NCI-H748 (cell line): ENCODE data around the gene TPCN1.

Source experiments
- DNase-seq: peaks from one replicate; lab custom pipeline; 2025; ENCODE audit not compliant: unreplicated experiment; lab: John Stamatoyannopoulos, UW

TPCN1 gene

GRCh38 chr12:113222730-113223531, 1.7 kb downstream of the TPCN1 start:
- DNase-seq: peak; percentile 46

- DNase-seq: no peak
Measured at GRCh38 chr12:113224955-113225354, 3.7 kb downstream of the TPCN1 start.

- DNase-seq: no peak
Measured at GRCh38 chr12:113226696-113227568, 5.7 kb downstream of the TPCN1 start.

- no peak for DNase-seq
Measured at GRCh38 chr12:113227686-113228391, 6.6 kb downstream of the TPCN1 start.

GRCh38 chr12:113228394-113229028, 7.2 kb downstream of the TPCN1 start:
- no peak for DNase-seq

GRCh38 chr12:113230315-113231234, 9.3 kb downstream of the TPCN1 start:
- DNase-seq: no peak

- no peak for DNase-seq
Measured at GRCh38 chr12:113231235-113232088, 10.2 kb downstream of the TPCN1 start.

- DNase-seq: no peak
Measured at GRCh38 chr12:113232089-113232839, 11.0 kb downstream of the TPCN1 start.

- peak; percentile 93 for DNase-seq
Measured at GRCh38 chr12:113232840-113233585, 11.7 kb downstream of the TPCN1 start.

- DNase-seq: no peak
Measured at GRCh38 chr12:113233967-113234366, 12.7 kb downstream of the TPCN1 start.

- DNase-seq: no peak
Measured at GRCh38 chr12:113234483-113234882, 13.2 kb downstream of the TPCN1 start.

- no peak for DNase-seq
Measured at GRCh38 chr12:113235976-113236375, 14.7 kb downstream of the TPCN1 start.

GRCh38 chr12:113236539-113237399, 15.5 kb downstream of the TPCN1 start:
- no peak for DNase-seq

GRCh38 chr12:113237748-113238147, 16.5 kb downstream of the TPCN1 start:
- DNase-seq: no peak

- no peak for DNase-seq
Measured at GRCh38 chr12:113238309-113238708, 17.0 kb downstream of the TPCN1 start.

- no peak for DNase-seq
Measured at GRCh38 chr12:113239288-113239771, 18.1 kb downstream of the TPCN1 start.
